H1 (cell line): Measurements from ENCODE around the gene TMEM52B.
A peak's percentile ranks its signal among the peaks of the same experiment; 100 is the strongest.

Experiments
- CREB1 ChIP-seq: IDR thresholded peaks from 2 replicates; pipeline ENCODE4 v1.6.1; 2012; ENCODE audit warnings: inconsistent platforms
- EP300 ChIP-seq, 2 experiments: IDR thresholded peaks; 1 replicate in 1 of 2; 2 replicates in 1 of 2; pipeline ENCODE4 v1.6.1; 2011 to 2012; ENCODE audit warnings: low read depth in 2 of 2, low read length in 2 of 2, mild to moderate bottlenecking in 2 of 2, borderline replicate concordance in 1 of 2, inconsistent platforms in 1 of 2, moderate library complexity in 1 of 2
- EZH2 ChIP-seq: fragments of 200-600 bp; sonication (generic); IDR thresholded peaks from 2 replicates; pipeline ENCODE4 v1.7.1; 2012; ENCODE audit warnings: low read depth, mild to moderate bottlenecking, moderate library complexity, low read length, inconsistent platforms; ENCODE audit not compliant: severe bottlenecking
- JUND ChIP-seq: IDR thresholded peaks from 2 replicates; pipeline ENCODE4 v1.6.1; 2011; ENCODE audit warnings: mild to moderate bottlenecking, improper control_type of control experiment, low read length
- POLR2A ChIP-seq, 2 experiments: IDR thresholded peaks; 1 replicate in 1 of 2; 2 replicates in 1 of 2; pipeline ENCODE4 v1.6.1; 2011; ENCODE audit warnings: low read depth in 2 of 2, low read length in 2 of 2, mild to moderate bottlenecking in 2 of 2; ENCODE audit errors: control extremely low read depth in 1 of 2
- RXRA ChIP-seq: IDR thresholded peaks from 2 replicates; pipeline ENCODE4 v1.6.1; 2011; ENCODE audit warnings: low read depth, mild to moderate bottlenecking, low read length, moderate library complexity; ENCODE audit not compliant: insufficient read depth
- ZNF274 ChIP-seq: IDR thresholded peaks from 2 replicates; pipeline ENCODE4 v1.7.0; 2012; ENCODE audit warnings: low read length, borderline replicate concordance; ENCODE audit errors: extremely low read depth
- TF ChIP-seq, protein P1 (sequence below), 3 experiments: IDR thresholded peaks; 1 replicate in 2 of 3; 2 replicates in 1 of 3; pipeline versions ENCODE4 v1.5.1 to v1.6.1; 2011; ENCODE audit warnings: low read length in 3 of 3, mild to moderate bottlenecking in 3 of 3, inconsistent platforms in 2 of 3, low read depth in 1 of 3, moderate library complexity in 1 of 3; ENCODE audit not compliant: insufficient read depth in 1 of 3; ENCODE audit errors: control extremely low read depth in 1 of 3

DNA sequence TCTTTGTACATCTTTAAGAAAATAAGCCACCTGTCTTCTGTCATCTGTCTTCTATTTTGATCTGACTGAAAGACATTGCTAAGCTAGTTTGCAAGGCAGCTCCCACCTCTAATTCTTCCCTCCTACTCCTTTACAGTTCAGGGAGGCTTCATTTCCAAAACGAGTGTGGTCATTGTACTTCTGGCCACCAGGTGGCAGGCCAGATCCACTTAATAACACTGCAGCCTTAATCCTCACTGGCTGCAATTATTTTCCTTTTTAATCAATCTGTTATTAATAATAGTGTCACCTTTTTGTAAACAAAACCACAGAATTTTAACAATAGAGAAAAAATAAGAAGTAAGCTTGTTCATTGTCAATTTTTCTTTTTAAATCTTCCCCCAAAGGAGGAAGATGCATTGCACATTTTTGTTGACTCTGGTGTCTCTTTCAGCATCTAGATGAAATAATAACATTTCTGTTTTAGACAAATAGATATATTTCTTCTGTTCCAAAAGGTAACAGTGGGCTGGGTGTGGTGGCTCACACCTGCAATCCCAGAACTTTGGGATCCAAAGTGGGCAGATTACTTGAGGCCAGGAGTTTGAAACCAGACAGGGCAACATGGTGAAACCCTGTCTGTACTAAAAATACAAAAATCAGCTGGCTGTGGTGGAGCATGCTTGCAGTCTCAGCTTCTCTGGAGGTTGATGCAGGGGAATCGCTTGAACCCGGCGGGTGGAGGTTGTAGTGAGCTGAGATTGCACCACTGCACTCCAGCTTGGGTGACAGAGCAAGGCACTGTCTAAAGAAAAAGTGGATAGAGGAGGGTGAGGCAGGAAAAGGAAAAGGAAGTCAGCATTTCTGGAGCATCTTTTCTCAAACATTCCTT lies 57.2 kb downstream of the TMEM52B start:
- TF ChIP-seq ZNF274 (no peak), EP300 (IDR thresholded peaks at IDR 0.05; ENCODE audit: borderline replicate concordance in 1 of 2, low read depth in 2 of 2, low read length in 2 of 2) (no peak), EZH2 (no peak), JUND (no peak), CREB1 (no peak), POLR2A (IDR thresholded peaks at IDR 0.05; ENCODE audit: control extremely low read depth in 1 of 2, low read depth in 2 of 2, low read length in 2 of 2) (no peak), RXRA (no peak)
- TF ChIP-seq, protein P1, sequence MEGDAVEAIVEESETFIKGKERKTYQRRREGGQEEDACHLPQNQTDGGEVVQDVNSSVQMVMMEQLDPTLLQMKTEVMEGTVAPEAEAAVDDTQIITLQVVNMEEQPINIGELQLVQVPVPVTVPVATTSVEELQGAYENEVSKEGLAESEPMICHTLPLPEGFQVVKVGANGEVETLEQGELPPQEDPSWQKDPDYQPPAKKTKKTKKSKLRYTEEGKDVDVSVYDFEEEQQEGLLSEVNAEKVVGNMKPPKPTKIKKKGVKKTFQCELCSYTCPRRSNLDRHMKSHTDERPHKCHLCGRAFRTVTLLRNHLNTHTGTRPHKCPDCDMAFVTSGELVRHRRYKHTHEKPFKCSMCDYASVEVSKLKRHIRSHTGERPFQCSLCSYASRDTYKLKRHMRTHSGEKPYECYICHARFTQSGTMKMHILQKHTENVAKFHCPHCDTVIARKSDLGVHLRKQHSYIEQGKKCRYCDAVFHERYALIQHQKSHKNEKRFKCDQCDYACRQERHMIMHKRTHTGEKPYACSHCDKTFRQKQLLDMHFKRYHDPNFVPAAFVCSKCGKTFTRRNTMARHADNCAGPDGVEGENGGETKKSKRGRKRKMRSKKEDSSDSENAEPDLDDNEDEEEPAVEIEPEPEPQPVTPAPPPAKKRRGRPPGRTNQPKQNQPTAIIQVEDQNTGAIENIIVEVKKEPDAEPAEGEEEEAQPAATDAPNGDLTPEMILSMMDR (IDR thresholded peaks at IDR 0.05; ENCODE audit: control extremely low read depth in 1 of 3, insufficient read depth in 1 of 3, low read depth in 1 of 3, low read length in 3 of 3), result peak; percentile 49 to 78 (median 72)
